K562 (cell line): Measurements from ENCODE around the gene LRP3.

Experiments
- BACH1 ChIP-seq: fragments of 200-800 bp; sonication (Bioruptor generic); IDR thresholded peaks from 2 replicates; pipeline ENCODE4 v1.6.1; 2016; ENCODE audit warnings: missing genetic modification characterization, missing compliant biosample characterization
- CCAR2 ChIP-seq: fragments of 200-400 bp; formaldehyde crosslinking; IDR thresholded peaks from 2 replicates; pipeline ENCODE4 v1.6.1; 2017; ENCODE audit warnings: mild to moderate bottlenecking, low read depth, low read length
- CREB1 ChIP-seq, 2 experiments: sonication (generic) in 1 of 2; formaldehyde crosslinking in 1 of 2; IDR thresholded peaks; 2 replicates each; pipeline versions ENCODE4 v1.6.1 to v1.8.0; 2012 to 2022; ENCODE audit warnings: inconsistent platforms in 1 of 2, mild to moderate bottlenecking in 1 of 2, missing genetic modification reagents in 1 of 2, moderate library complexity in 1 of 2
- FOXJ3 ChIP-seq: sonication (generic); formaldehyde crosslinking; IDR thresholded peaks from 2 replicates; pipeline ENCODE4 v1.4.0; 2020; ENCODE audit warnings: mild to moderate bottlenecking, missing genetic modification reagents
- GATAD2A ChIP-seq: fragments of 450-650 bp; IDR thresholded peaks from 2 replicates; pipeline ENCODE4 v1.6.1; 2017
- HDGF ChIP-seq: fragments of 450-650 bp; IDR thresholded peaks from 2 replicates; pipeline ENCODE4 v1.6.1; 2016
- KAT7 ChIP-seq: sonication (generic); formaldehyde crosslinking; IDR thresholded peaks from 2 replicates; pipeline ENCODE4 v1.8.0; 2022; ENCODE audit warnings: missing genetic modification reagents, mild to moderate bottlenecking, borderline replicate concordance
- POLR2A ChIP-seq: fragments of 450-650 bp; conservative IDR thresholded peaks from 2 replicates; pipeline ENCODE4 v1.6.1; 2016
- XRCC5 ChIP-seq: fragments of 200-400 bp; formaldehyde crosslinking; IDR thresholded peaks from 2 replicates; pipeline ENCODE4 v1.6.1; 2017; ENCODE audit warnings: low read depth, mild to moderate bottlenecking, low read length
- ZFX ChIP-seq: sonication (generic); formaldehyde crosslinking; IDR thresholded peaks from 2 replicates; pipeline ENCODE4 v1.8.0; 2022; ENCODE audit warnings: mild to moderate bottlenecking, missing genetic modification reagents, moderate library complexity
- TF ChIP-seq, protein P1 (sequence below), 3 experiments: IDR thresholded peaks in 2 of 3; conservative IDR thresholded peaks in 1 of 3; 2 replicates each; pipeline ENCODE4 v1.5.1; 2011 to 2012; ENCODE audit warnings: low read length in 3 of 3, mild to moderate bottlenecking in 3 of 3, control low read depth in 2 of 3, improper control_type of control experiment in 1 of 3, inconsistent platforms in 1 of 3, low read depth in 1 of 3, mixed read lengths in 1 of 3, moderate library complexity in 1 of 3; ENCODE audit not compliant: insufficient read depth in 2 of 3
- TF ChIP-seq, protein P2 (sequence below): sonication (generic); formaldehyde crosslinking; IDR thresholded peaks from 2 replicates; pipeline ENCODE4 v1.9.0; 2022; ENCODE audit warnings: mild to moderate bottlenecking, missing genetic modification reagents
- TF ChIP-seq, protein P3 (sequence below): fragments of 250-450 bp; sonication (Bioruptor Pico); IDR thresholded peaks from 2 replicates; pipeline ENCODE4 v1.4.0; 2020; ENCODE audit warnings: mild to moderate bottlenecking, moderate library complexity, borderline replicate concordance

GRCh38 chr19:33234092-33234491 is 40.0 kb downstream of the LRP3 start:
- TF ChIP-seq BACH1 (tag) = no peak
- TF ChIP-seq, protein P1, sequence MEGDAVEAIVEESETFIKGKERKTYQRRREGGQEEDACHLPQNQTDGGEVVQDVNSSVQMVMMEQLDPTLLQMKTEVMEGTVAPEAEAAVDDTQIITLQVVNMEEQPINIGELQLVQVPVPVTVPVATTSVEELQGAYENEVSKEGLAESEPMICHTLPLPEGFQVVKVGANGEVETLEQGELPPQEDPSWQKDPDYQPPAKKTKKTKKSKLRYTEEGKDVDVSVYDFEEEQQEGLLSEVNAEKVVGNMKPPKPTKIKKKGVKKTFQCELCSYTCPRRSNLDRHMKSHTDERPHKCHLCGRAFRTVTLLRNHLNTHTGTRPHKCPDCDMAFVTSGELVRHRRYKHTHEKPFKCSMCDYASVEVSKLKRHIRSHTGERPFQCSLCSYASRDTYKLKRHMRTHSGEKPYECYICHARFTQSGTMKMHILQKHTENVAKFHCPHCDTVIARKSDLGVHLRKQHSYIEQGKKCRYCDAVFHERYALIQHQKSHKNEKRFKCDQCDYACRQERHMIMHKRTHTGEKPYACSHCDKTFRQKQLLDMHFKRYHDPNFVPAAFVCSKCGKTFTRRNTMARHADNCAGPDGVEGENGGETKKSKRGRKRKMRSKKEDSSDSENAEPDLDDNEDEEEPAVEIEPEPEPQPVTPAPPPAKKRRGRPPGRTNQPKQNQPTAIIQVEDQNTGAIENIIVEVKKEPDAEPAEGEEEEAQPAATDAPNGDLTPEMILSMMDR (IDR thresholded peaks at IDR 0.05 in 2 of 3, conservative IDR thresholded peaks at IDR 0.05 in 1 of 3; ENCODE audit: insufficient read depth in 2 of 3, low read depth in 1 of 3, low read length in 3 of 3) = no peak
- TF ChIP-seq CCAR2 = no peak
- no peak for TF ChIP-seq POLR2A
- no peak for TF ChIP-seq HDGF
- TF ChIP-seq FOXJ3 (CRISPR knock-in tag) = no peak
- TF ChIP-seq XRCC5 = no peak
- no peak for TF ChIP-seq CREB1 (IDR thresholded peaks at IDR 0.05)
- TF ChIP-seq CREB1 (CRISPR knock-in tag; IDR thresholded peaks at IDR 0.05) = no peak
- TF ChIP-seq ZFX (CRISPR knock-in tag) = no peak
- TF ChIP-seq, protein P2, sequence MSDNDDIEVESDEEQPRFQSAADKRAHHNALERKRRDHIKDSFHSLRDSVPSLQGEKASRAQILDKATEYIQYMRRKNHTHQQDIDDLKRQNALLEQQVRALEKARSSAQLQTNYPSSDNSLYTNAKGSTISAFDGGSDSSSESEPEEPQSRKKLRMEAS = no peak
- no peak for TF ChIP-seq KAT7
- TF ChIP-seq GATAD2A = no peak
- TF ChIP-seq, protein P3, sequence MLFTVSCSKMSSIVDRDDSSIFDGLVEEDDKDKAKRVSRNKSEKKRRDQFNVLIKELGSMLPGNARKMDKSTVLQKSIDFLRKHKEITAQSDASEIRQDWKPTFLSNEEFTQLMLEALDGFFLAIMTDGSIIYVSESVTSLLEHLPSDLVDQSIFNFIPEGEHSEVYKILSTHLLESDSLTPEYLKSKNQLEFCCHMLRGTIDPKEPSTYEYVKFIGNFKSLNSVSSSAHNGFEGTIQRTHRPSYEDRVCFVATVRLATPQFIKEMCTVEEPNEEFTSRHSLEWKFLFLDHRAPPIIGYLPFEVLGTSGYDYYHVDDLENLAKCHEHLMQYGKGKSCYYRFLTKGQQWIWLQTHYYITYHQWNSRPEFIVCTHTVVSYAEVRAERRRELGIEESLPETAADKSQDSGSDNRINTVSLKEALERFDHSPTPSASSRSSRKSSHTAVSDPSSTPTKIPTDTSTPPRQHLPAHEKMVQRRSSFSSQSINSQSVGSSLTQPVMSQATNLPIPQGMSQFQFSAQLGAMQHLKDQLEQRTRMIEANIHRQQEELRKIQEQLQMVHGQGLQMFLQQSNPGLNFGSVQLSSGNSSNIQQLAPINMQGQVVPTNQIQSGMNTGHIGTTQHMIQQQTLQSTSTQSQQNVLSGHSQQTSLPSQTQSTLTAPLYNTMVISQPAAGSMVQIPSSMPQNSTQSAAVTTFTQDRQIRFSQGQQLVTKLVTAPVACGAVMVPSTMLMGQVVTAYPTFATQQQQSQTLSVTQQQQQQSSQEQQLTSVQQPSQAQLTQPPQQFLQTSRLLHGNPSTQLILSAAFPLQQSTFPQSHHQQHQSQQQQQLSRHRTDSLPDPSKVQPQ = no peak
